Choroid plexus epithelial cell (primary cell): ENCODE results near the gene TMPRSS6.

Experiments
- DNase-seq: peaks from one replicate; pipeline ENCODE4 v3.0.0-alpha.2; 2010; ENCODE audit warnings: low read depth
- H3K4me3 ChIP-seq: 2 replicates; pipeline ENCODE4 v1.5.1; 2011; ENCODE audit warnings: low read depth, mild to moderate bottlenecking, control low read depth, low read length, moderate library complexity
- TF ChIP-seq, protein P1 (sequence below): conservative IDR thresholded peaks from 2 replicates; pipeline ENCODE4 v1.5.1; 2011; ENCODE audit warnings: low read depth, mild to moderate bottlenecking, control low read depth, inconsistent platforms, low read length, moderate library complexity

The TMPRSS6 gene

GRCh38 chr22:37109242-37109917 lies at the start of gene TMPRSS6:
Gene TMPRSS6, minus strand, starts transcription at chr22:37109713. Its CDS starts 6,296 bp downstream, at chr22:37103417.
- TF ChIP-seq, protein P1, sequence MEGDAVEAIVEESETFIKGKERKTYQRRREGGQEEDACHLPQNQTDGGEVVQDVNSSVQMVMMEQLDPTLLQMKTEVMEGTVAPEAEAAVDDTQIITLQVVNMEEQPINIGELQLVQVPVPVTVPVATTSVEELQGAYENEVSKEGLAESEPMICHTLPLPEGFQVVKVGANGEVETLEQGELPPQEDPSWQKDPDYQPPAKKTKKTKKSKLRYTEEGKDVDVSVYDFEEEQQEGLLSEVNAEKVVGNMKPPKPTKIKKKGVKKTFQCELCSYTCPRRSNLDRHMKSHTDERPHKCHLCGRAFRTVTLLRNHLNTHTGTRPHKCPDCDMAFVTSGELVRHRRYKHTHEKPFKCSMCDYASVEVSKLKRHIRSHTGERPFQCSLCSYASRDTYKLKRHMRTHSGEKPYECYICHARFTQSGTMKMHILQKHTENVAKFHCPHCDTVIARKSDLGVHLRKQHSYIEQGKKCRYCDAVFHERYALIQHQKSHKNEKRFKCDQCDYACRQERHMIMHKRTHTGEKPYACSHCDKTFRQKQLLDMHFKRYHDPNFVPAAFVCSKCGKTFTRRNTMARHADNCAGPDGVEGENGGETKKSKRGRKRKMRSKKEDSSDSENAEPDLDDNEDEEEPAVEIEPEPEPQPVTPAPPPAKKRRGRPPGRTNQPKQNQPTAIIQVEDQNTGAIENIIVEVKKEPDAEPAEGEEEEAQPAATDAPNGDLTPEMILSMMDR: no peak
- H3K4me3 ChIP-seq: no peak within 1 kb of the TSS
- no peak for DNase-seq

DNA sequence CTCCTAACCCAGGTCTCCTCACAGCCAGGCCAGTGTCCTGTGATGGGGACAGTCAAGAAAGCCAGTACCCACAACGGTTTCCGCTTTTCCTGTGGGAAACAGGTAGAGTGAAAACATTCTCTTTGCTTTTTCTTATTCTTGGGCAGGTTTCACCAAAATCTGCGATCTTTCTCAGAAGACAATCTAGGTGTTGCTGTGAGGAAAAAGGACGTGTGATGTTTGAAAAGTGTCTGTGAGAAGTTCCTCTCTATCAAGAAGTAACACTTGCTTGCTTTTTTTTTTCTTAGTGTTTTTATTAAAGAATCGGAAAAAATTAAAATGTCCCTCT lies 49.4 kb upstream of the TMPRSS6 start:
- no peak overlapping the region for H3K4me3 ChIP-seq
- no peak for DNase-seq
- TF ChIP-seq, protein P1: no peak

- DNase-seq: no peak
- TF ChIP-seq, protein P1: no peak
- no peak overlapping the region for H3K4me3 ChIP-seq
Observed at GRCh38 chr22:37157516-37158285, 48.2 kb upstream of the TMPRSS6 start.

DNA sequence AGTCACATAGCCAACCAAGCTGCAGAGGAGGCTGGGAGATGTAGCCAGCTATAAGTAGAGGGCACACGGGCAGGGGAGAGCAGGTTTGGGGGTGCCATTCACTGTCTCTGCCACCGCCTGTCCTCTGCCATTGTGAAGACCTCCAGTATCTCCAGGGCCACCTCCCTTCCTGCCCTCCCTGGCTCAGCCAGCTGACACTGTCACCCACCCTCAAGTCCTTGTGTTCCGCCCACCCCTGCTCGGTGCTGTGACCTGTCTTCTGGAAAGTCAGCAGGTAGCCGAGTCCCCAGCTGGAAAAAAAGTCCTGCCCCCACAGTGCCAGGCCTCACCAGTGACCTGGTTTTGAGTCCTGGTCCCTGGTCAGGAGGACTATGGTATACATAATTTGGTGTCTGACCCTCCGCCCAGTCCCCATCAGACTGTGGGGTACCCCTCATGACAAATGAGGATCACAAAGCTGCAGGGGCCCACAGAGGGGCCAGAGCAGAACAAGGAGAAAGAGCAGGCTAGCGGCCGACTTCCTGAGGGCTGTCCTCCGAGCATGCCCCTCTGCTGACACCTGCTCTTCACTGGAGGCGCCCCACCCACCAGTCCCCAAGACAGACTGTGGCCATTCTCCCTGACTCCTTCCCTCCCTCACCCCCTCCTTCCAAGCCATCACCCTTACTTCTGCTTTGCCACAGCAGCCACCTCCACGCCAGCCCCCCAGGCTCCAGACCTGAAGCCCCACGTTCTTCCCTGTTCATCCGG lies 47.3 kb upstream of the TMPRSS6 start:
- H3K4me3 ChIP-seq: no peak overlapping the region
- TF ChIP-seq, protein P1: no peak
- no peak for DNase-seq

- no peak for DNase-seq
- no peak overlapping the region for H3K4me3 ChIP-seq
- TF ChIP-seq, protein P1: no peak
Observed at GRCh38 chr22:37155971-37156370, 46.5 kb upstream of the TMPRSS6 start.

GRCh38 chr22:37154925-37155712 lies 45.6 kb upstream of the TMPRSS6 start:
- TF ChIP-seq, protein P1: no peak
- peak; percentile 27 for DNase-seq
- H3K4me3 ChIP-seq: no peak overlapping the region
